ENCODE measurements around the gene MEF2D. TPM values are rescaled to one million over a fixed set of nuclear protein-coding genes. Genes with fewer than 3 reads are reported as not detected.

MEF2D gene
- total RNA-seq, 2 experiments from 2014 or later = 155 to 162 TPM

DNA sequence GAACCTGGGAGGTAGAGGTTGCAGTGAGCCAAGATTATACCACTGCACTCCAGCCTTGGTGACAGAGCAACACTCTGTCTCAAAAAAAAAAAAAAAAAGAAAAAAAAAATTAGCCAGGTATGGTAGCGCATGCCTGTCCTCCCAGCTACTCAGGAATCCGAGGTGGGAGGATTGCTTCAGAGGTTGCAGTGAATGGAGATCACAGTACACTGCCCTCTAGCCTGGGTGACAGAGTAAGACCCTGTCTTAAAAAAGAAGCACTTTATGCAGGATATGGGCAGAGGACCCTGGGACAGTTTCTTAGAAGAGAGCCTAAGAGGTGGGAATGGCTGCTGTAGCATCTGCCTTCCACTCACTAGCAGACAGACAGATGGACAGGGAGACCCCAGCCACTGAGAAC, 48.8 kb upstream of the MEF2D start:
- POLR2A ChIA-PET = interaction anchor here (1.0 kb wide), 1 partner anchor 48 kb away, joined by 3 read pairs; no protein-coding TSS in a partner anchor
- Mint-ChIP-seq H3K9me3 (no peaks in the 10 kb centered on the region), H3K4me1 (ENCODE audit: low read depth) (no peaks in the 10 kb centered on the region), H3K4me3 (no peak overlapping the region), H3K27me3 (no peaks in the 10 kb centered on the region), H3K27ac (no peak overlapping the region), H3K36me3 (ENCODE audit: low read depth) (no peaks in the 10 kb centered on the region)
- intact Hi-C loops (cut with DNase I, micrococcal nuclease) = loop anchor here in 1 of 2 experiments (10.0 kb wide), 1 partner anchor 65 kb away; no protein-coding TSS in a partner anchor
- no peak for TF ChIP-seq CTCF (IDR thresholded peaks at IDR 0.05)
- DNase-seq = peak in 1 of 14 experiments; percentile 13
- CTCF ChIA-PET = interaction anchor here (0.7 kb wide), 1 partner anchor 73 kb away, joined by 3 read pairs; no protein-coding TSS in a partner anchor
- no peak overlapping the region for H3K4me3 ChIP-seq (ENCODE audit: low read length)
- H3K4me1 ChIP-seq (ENCODE audit: insufficient read depth, low read length) = no peaks in the 10 kb centered on the region
- no peak overlapping the region for H3K27ac ChIP-seq (ENCODE audit: low read depth in 1 of 2, low read length in 2 of 2)
- no peaks in the 10 kb centered on the region for H3K9me3 ChIP-seq (ENCODE audit: control insufficient read depth in 1 of 2, insufficient read depth in 1 of 2, low read length in 2 of 2)
- no peak for ATAC-seq (ENCODE audit: poor library complexity)
- H3K36me3 ChIP-seq (ENCODE audit: insufficient read depth, low read length) = no peaks in the 10 kb centered on the region
- H3K27me3 ChIP-seq (ENCODE audit: control insufficient read depth in 1 of 2, insufficient read depth in 2 of 2, low read length in 2 of 2) = no peaks in the 10 kb centered on the region

GRCh38 chr1:156547982-156548381, 47.4 kb upstream of the MEF2D start:
- Mint-ChIP-seq H3K36me3 (ENCODE audit: low read depth) (no peaks in the 10 kb centered on the region), H3K27ac (no peak overlapping the region), H3K4me1 (ENCODE audit: low read depth) (no peaks in the 10 kb centered on the region), H3K9me3 (no peaks in the 10 kb centered on the region), H3K4me3 (no peak overlapping the region), H3K27me3 (no peaks in the 10 kb centered on the region)
- ChIA-PET CTCF (no interaction called here), POLR2A (no interaction called here)
- intact Hi-C loops (cut with DNase I, micrococcal nuclease) = loop anchor here in 1 of 2 experiments (10.0 kb wide), 1 partner anchor 63 kb away; no protein-coding TSS in a partner anchor
- no peaks in the 10 kb centered on the region for H3K36me3 ChIP-seq (ENCODE audit: insufficient read depth, low read length)
- DNase-seq (no peak), ATAC-seq (ENCODE audit: poor library complexity) (no peak)
- H3K4me1 ChIP-seq (ENCODE audit: insufficient read depth, low read length) = no peaks in the 10 kb centered on the region
- no peaks in the 10 kb centered on the region for H3K9me3 ChIP-seq (ENCODE audit: control insufficient read depth in 1 of 2, insufficient read depth in 1 of 2, low read length in 2 of 2)
- H3K27ac ChIP-seq (ENCODE audit: low read depth in 1 of 2, low read length in 2 of 2) = no peak overlapping the region
- H3K4me3 ChIP-seq (ENCODE audit: low read length) = no peak overlapping the region
- H3K27me3 ChIP-seq (ENCODE audit: control insufficient read depth in 1 of 2, insufficient read depth in 2 of 2, low read length in 2 of 2) = no peaks in the 10 kb centered on the region
- no peak for TF ChIP-seq CTCF (IDR thresholded peaks at IDR 0.05)

DNA sequence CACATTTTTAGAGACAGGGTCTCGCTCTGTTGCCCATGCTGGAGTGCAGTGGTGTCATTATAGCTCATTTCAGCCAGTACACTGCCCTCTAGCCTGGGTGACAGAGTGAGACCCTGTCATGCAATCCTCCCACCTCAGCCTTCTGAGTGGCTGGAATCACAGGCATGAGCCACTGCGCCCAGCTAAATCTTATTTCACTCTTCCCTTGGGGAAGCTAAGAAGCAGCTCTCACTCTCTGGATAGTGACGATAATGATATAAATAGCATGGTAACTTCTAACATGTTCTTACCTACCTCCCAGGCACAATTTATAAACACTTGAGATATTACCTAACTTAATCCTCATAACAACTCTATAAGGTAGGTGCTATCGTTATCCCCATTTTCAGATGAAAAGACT, 46.9 kb upstream of the MEF2D start:
- no peak overlapping the region for H3K27ac ChIP-seq (ENCODE audit: low read depth in 1 of 2, low read length in 2 of 2)
- Mint-ChIP-seq H3K36me3 (ENCODE audit: low read depth) (no peaks in the 10 kb centered on the region), H3K4me3 (no peak overlapping the region), H3K9me3 (no peaks in the 10 kb centered on the region), H3K27ac (no peak overlapping the region), H3K27me3 (no peaks in the 10 kb centered on the region), H3K4me1 (ENCODE audit: low read depth) (no peaks in the 10 kb centered on the region)
- ATAC-seq (ENCODE audit: poor library complexity) (no peak), DNase-seq (no peak)
- H3K4me3 ChIP-seq (ENCODE audit: low read length) = no peak overlapping the region
- no peaks in the 10 kb centered on the region for H3K4me1 ChIP-seq (ENCODE audit: insufficient read depth, low read length)
- H3K36me3 ChIP-seq (ENCODE audit: insufficient read depth, low read length) = no peaks in the 10 kb centered on the region
- no peaks in the 10 kb centered on the region for H3K9me3 ChIP-seq (ENCODE audit: control insufficient read depth in 1 of 2, insufficient read depth in 1 of 2, low read length in 2 of 2)
- CTCF ChIA-PET = no interaction called here
- POLR2A ChIA-PET = no interaction called here
- intact Hi-C loops (cut with DNase I, micrococcal nuclease) = loop anchor here in 1 of 2 experiments (10.0 kb wide), 1 partner anchor 63 kb away; no protein-coding TSS in a partner anchor
- no peak for TF ChIP-seq CTCF (IDR thresholded peaks at IDR 0.05)
- H3K27me3 ChIP-seq (ENCODE audit: control insufficient read depth in 1 of 2, insufficient read depth in 2 of 2, low read length in 2 of 2) = no peaks in the 10 kb centered on the region

All from CD4-positive, alpha-beta T cell (primary cell).